Activated T-cell treated with anti-CD3 and anti-CD28 coated beads, Interleukin-2, amount 50 U/mL, for 48 hours (primary cell): Measurements from ENCODE around the gene SF3A2.
"Not testable (repeated sequence)": the region's sequence is repeated elsewhere in the genome, so short reads cannot be mapped to it uniquely, and the experiment has no call there.

Source experiments
- DNase-seq, 2 experiments: peaks; one replicate each; pipeline ENCODE4 v3.0.0-alpha.2; 2020

Gene SF3A2

GRCh38 chr19:2277138-2277537 lies 40.5 kb downstream of the SF3A2 start:
- DNase-seq, result no peak

- DNase-seq, result no peak
Observed at GRCh38 chr19:2278459-2279158, 42.0 kb downstream of the SF3A2 start.

GRCh38 chr19:2280633-2281264 lies 44.1 kb downstream of the SF3A2 start:
- no peak for DNase-seq

GRCh38 chr19:2281265-2282061 lies 44.8 kb downstream of the SF3A2 start:
- DNase-seq, result not testable (repeated sequence)

- DNase-seq, result peak; percentile 47 to 52
Observed at GRCh38 chr19:2282062-2282861, 45.6 kb downstream of the SF3A2 start, which contains the start of gene PEAK3. PEAK3 (minus strand) TSS chr19:2282175; CDS start chr19:2280931, 1,244 bp downstream.

GRCh38 chr19:2282862-2283237 lies 46.2 kb downstream of the SF3A2 start:
- no peak for DNase-seq

GRCh38 chr19:2283835-2284507 lies 47.3 kb downstream of the SF3A2 start:
- no peak for DNase-seq

GRCh38 chr19:2286402-2287140 lies 49.9 kb downstream of the SF3A2 start:
- no peak for DNase-seq

GRCh38 chr19:2287585-2288337 lies 51.1 kb downstream of the SF3A2 start:
- no peak for DNase-seq

GRCh38 chr19:2288338-2288817 lies 51.8 kb downstream of the SF3A2 start:
- no peak for DNase-seq

- peak in 1 of 2 experiments; percentile 34 for DNase-seq
Observed at GRCh38 chr19:2288818-2289713, 52.4 kb downstream of the SF3A2 start.

- peak; percentile 64 to 65 for DNase-seq
Observed at GRCh38 chr19:2289714-2290435, 53.3 kb downstream of the SF3A2 start.

GRCh38 chr19:2290441-2291184 lies 54.0 kb downstream of the SF3A2 start:
- peak in 1 of 2 experiments; percentile 43 for DNase-seq

- no peak for DNase-seq
Observed at GRCh38 chr19:2291185-2291751, 54.6 kb downstream of the SF3A2 start.

GRCh38 chr19:2294687-2295335 lies 58.2 kb downstream of the SF3A2 start:
- DNase-seq, result no peak

GRCh38 chr19:2296141-2296540 lies 59.5 kb downstream of the SF3A2 start:
- no peak for DNase-seq
